Measurements from ENCODE around the gene TWIST2.

GRCh38 chr2:238874330-238875050, 26.6 kb downstream of the TWIST2 start:
- no peak for TF ChIP-seq POLR2A (IDR thresholded peaks at IDR 0.05)
- TF ChIP-seq CTCF (IDR thresholded peaks at IDR 0.05): no peak
- no peak for TF ChIP-seq POLR2AphosphoS5 (IDR thresholded peaks at IDR 0.05)

All from stomach (tissue), 4 donors.